Neural cell (in vitro differentiated cells): ENCODE data around the gene CPNE5. TPM values are rescaled to one million over a fixed set of nuclear protein-coding genes. Genes with fewer than 3 reads are reported as not detected.
"Not testable (repeated sequence)": the region's sequence is repeated elsewhere in the genome, so short reads cannot be mapped to it uniquely, and the experiment has no call there.

ENCODE experiments used
- H2AFZ ChIP-seq: fragments of 200-600, 300-800 bp; sonication (generic), shearing (Covaris generic); 2 replicates; pipeline ENCODE4 v1.6.0; 2014; ENCODE audit warnings: low read depth, mild to moderate bottlenecking, antibody characterized with exemption, low read length, moderate library complexity
- H3F3A ChIP-seq: fragments of 200-600 bp; shearing (Covaris generic); 2 replicates; pipeline ENCODE4 v1.6.1; 2016; ENCODE audit warnings: mild to moderate bottlenecking, moderate library complexity, mixed read lengths, antibody characterized with exemption, low read length; ENCODE audit not compliant: insufficient read depth, poor library complexity, severe bottlenecking
- H3K27ac ChIP-seq: fragments of 200-600, 300-800 bp; sonication (generic), shearing (Covaris generic); 2 replicates; pipeline ENCODE4 v1.5.1; 2014; ENCODE audit warnings: mild to moderate bottlenecking, low read length, moderate library complexity
- H3K27me3 ChIP-seq: fragments of 300-800, 200-600 bp; sonication (generic), shearing (Covaris generic); 2 replicates; pipeline ENCODE4 v1.6.0; 2014; ENCODE audit warnings: mild to moderate bottlenecking, low read depth, low read length, moderate library complexity; ENCODE audit not compliant: insufficient read depth
- H3K36me3 ChIP-seq: fragments of 300-800, 200-600 bp; sonication (generic), shearing (Covaris generic); 2 replicates; pipeline ENCODE4 v1.5.1; 2014; ENCODE audit warnings: mild to moderate bottlenecking, antibody characterized with exemption, low read length, moderate library complexity; ENCODE audit not compliant: insufficient read depth
- H3K4me2 ChIP-seq: fragments of 300-800, 200-600 bp; sonication (generic), shearing (Covaris generic); 2 replicates; pipeline ENCODE4 v1.6.0; 2014; ENCODE audit warnings: mild to moderate bottlenecking, low read length
- H3K4me3 ChIP-seq: fragments of 300-800, 200-600 bp; sonication (generic), shearing (Covaris generic); 2 replicates; pipeline ENCODE4 v1.5.1; 2014; ENCODE audit warnings: mild to moderate bottlenecking, low read length, moderate library complexity
- H3K79me2 ChIP-seq: fragments of 200-600 bp; shearing (Covaris generic); replicated peaks from 2 replicates; pipeline ENCODE4 v1.6.0; 2014; ENCODE audit warnings: mild to moderate bottlenecking, low read length, moderate library complexity; ENCODE audit not compliant: insufficient read depth
- H3K9ac ChIP-seq: fragments of 300-800, 200-600 bp; sonication (generic), shearing (Covaris generic); 2 replicates; pipeline ENCODE4 v1.6.1; 2016; ENCODE audit warnings: mild to moderate bottlenecking, low read length, mixed read lengths
- H3K9me2 ChIP-seq: fragments of 200-600 bp; shearing (Covaris generic); 2 replicates; pipeline ENCODE4 v1.6.1; 2016; ENCODE audit warnings: mild to moderate bottlenecking, low read length, mixed read lengths; ENCODE audit not compliant: insufficient read depth
- H3K9me3 ChIP-seq: fragments of 200-600, 300-800 bp; sonication (generic), shearing (Covaris generic); 2 replicates; pipeline ENCODE4 v1.6.1; 2016; ENCODE audit warnings: mild to moderate bottlenecking, mixed run types, low read length, moderate library complexity, mixed read lengths
- H4K20me1 ChIP-seq: fragments of 200-600 bp; shearing (Covaris generic); 2 replicates; pipeline ENCODE4 v1.6.1; 2016; ENCODE audit warnings: mild to moderate bottlenecking, mixed run types; ENCODE audit not compliant: insufficient read depth
- EP300 ChIP-seq: fragments of 450-650 bp; conservative IDR thresholded peaks from 2 replicates; pipeline ENCODE4 v1.6.1; 2014; ENCODE audit warnings: antibody characterized with exemption, mild to moderate bottlenecking, moderate library complexity; ENCODE audit not compliant: poor library complexity, severe bottlenecking
- EZH2 ChIP-seq: fragments of 200-600, 300-800 bp; shearing (Covaris generic), sonication (generic); IDR thresholded peaks from 2 replicates; pipeline ENCODE4 v1.6.1; 2014; ENCODE audit warnings: antibody characterized with exemption, low read length, borderline replicate concordance, mild to moderate bottlenecking; ENCODE audit not compliant: insufficient read depth, poor library complexity, severe bottlenecking
- MXI1 ChIP-seq: fragments of 450-650 bp; conservative IDR thresholded peaks from 2 replicates; pipeline ENCODE4 v1.6.1; 2014; ENCODE audit warnings: antibody characterized with exemption, mild to moderate bottlenecking; ENCODE audit not compliant: poor library complexity, severe bottlenecking
- POLR2AphosphoS5 ChIP-seq: IDR thresholded peaks from 2 replicates; pipeline ENCODE4 v1.6.1; 2012
- RAD21 ChIP-seq: fragments of 450-650 bp; conservative IDR thresholded peaks from 2 replicates; pipeline ENCODE4 v1.6.1; 2014; ENCODE audit warnings: antibody characterized with exemption, mild to moderate bottlenecking, moderate library complexity
- SMC3 ChIP-seq: fragments of 450-650 bp; conservative IDR thresholded peaks from 2 replicates; pipeline ENCODE4 v1.6.1; 2014; ENCODE audit warnings: antibody characterized with exemption, mild to moderate bottlenecking, moderate library complexity; ENCODE audit not compliant: poor library complexity
- TAF1 ChIP-seq: IDR thresholded peaks from 2 replicates; pipeline ENCODE4 v1.6.1; 2012; ENCODE audit warnings: low read depth
- polyA plus RNA-seq: library from polyadenylated mRNA; depleted of rRNA; stranded (reverse); fragments of >200 nt; gene quantifications from 2 replicates; pipeline ENCODE4 v1.2.3, GENCODE V29; 2014
- TF ChIP-seq, protein P1 (sequence below): IDR thresholded peaks from 2 replicates; pipeline ENCODE4 v1.6.1; 2012; ENCODE audit warnings: borderline replicate concordance
- TF ChIP-seq, protein P2 (sequence below): fragments of 450-650 bp; IDR thresholded peaks from 2 replicates; pipeline ENCODE4 v1.5.1; 2014; ENCODE audit warnings: antibody characterized with exemption, mild to moderate bottlenecking, moderate library complexity; ENCODE audit not compliant: poor library complexity, severe bottlenecking

CPNE5 gene
- polyA plus RNA-seq, 1 donor from 2014 or later = 8.7 TPM

DNA sequence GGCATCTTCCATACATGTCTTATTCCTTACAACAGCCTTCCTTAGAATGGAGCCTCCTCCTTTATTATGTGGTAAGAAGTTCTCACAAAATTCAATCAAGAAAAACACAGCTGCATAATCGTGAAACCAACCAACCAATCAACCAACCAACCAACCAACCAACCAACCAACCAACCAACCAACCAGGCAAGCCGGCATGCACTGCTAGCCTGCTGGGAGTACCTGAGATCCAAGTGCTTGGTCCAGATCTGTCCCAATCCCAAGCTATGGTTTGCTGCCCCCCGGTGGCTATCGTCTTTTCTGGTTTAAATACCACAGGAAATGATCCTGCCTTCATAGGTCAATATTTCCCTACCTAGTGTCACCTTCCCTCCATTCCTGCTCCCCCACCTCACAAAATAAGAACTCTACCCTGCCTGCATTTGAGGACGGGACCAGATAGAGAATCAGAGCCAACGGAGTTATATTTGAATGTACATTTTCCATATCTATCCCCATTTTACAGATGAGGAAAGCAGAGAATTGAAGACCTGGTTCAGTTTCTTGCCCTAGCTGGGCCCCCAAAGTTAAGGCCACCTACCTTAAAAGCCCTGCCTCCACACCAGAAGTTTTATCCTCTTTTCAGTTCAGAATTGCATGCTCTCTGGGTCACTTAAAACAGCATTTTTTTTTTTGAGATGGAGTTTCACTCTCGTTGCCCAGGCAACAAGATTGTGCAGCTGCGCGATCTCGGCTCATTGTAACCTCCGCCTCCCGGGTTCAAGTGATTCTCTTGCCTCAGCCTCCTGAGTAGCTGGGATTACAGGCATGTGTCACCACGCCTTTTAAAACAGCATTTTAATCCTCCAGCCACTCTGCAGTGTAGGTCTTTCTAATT, 114.5 kb downstream of the CPNE5 start:
- no peak for TF ChIP-seq EP300
- TF ChIP-seq RAD21 = peak; percentile 23
- TF ChIP-seq TAF1 = no peak
- no peak for TF ChIP-seq SMC3
- H3K9ac ChIP-seq = no peak overlapping the region
- no peaks in the 10 kb centered on the region for H3K79me2 ChIP-seq
- no peak overlapping the region for H3K4me2 ChIP-seq
- no peaks in the 10 kb centered on the region for H3K36me3 ChIP-seq
- H2AFZ ChIP-seq = no peak overlapping the region
- no peaks in the 10 kb centered on the region for H3K9me2 ChIP-seq
- no peaks in the 10 kb centered on the region for H4K20me1 ChIP-seq
- no peaks in the 10 kb centered on the region for H3F3A ChIP-seq
- no peak overlapping the region for H3K27ac ChIP-seq
- H3K27me3 ChIP-seq = no peaks in the 10 kb centered on the region
- H3K9me3 ChIP-seq = no peaks in the 10 kb centered on the region
- H3K4me3 ChIP-seq = no peak overlapping the region

DNA sequence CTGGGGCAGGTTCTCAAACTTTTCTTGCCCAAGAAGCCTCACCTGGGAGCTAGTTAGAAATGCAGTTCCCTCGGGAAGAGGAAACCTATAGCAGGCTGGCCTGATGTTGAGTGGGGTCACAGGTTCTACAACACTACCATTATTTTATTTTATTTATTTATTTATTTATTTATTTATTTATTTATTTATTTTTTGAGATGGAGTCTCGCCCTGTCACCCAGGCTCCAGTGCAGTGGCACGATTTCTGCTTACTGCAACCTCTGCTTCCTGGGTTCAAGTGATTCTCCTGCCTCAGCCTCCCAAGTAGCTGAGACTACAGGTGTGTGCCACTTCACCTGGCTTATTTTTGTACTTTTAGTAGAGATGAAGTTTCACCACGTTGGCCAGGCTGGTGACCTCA, 115.3 kb downstream of the CPNE5 start:
- H3K9me2 ChIP-seq = not testable (repeated sequence)

DNA sequence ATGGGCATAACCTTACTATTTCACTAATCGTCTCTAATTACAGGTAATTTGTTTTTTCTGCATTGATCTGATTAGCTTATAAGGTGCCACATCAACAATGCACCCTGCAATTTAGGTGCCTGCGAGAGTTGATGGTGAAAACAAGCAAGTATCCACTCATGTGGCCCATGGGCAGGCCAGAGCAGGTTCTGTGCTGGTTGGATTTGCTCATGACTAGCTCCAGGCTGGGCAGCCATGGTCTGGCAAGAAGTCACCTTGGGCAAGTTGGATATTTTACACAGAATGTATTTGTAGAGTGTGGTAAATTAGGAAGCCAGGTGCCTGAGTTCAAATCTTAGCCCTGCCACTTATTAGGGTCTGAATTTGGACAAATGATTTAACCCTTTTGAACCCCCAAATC, 116.4 kb downstream of the CPNE5 start:
- no peaks in the 10 kb centered on the region for H3K79me2 ChIP-seq
- TF ChIP-seq EZH2 = no peak
- TF ChIP-seq, protein P1, sequence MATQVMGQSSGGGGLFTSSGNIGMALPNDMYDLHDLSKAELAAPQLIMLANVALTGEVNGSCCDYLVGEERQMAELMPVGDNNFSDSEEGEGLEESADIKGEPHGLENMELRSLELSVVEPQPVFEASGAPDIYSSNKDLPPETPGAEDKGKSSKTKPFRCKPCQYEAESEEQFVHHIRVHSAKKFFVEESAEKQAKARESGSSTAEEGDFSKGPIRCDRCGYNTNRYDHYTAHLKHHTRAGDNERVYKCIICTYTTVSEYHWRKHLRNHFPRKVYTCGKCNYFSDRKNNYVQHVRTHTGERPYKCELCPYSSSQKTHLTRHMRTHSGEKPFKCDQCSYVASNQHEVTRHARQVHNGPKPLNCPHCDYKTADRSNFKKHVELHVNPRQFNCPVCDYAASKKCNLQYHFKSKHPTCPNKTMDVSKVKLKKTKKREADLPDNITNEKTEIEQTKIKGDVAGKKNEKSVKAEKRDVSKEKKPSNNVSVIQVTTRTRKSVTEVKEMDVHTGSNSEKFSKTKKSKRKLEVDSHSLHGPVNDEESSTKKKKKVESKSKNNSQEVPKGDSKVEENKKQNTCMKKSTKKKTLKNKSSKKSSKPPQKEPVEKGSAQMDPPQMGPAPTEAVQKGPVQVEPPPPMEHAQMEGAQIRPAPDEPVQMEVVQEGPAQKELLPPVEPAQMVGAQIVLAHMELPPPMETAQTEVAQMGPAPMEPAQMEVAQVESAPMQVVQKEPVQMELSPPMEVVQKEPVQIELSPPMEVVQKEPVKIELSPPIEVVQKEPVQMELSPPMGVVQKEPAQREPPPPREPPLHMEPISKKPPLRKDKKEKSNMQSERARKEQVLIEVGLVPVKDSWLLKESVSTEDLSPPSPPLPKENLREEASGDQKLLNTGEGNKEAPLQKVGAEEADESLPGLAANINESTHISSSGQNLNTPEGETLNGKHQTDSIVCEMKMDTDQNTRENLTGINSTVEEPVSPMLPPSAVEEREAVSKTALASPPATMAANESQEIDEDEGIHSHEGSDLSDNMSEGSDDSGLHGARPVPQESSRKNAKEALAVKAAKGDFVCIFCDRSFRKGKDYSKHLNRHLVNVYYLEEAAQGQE = no peak
- TF ChIP-seq EP300 = no peak
- TF ChIP-seq MXI1 = no peak
- TF ChIP-seq SMC3 = no peak
- no peak for TF ChIP-seq TAF1
- TF ChIP-seq, protein P2, sequence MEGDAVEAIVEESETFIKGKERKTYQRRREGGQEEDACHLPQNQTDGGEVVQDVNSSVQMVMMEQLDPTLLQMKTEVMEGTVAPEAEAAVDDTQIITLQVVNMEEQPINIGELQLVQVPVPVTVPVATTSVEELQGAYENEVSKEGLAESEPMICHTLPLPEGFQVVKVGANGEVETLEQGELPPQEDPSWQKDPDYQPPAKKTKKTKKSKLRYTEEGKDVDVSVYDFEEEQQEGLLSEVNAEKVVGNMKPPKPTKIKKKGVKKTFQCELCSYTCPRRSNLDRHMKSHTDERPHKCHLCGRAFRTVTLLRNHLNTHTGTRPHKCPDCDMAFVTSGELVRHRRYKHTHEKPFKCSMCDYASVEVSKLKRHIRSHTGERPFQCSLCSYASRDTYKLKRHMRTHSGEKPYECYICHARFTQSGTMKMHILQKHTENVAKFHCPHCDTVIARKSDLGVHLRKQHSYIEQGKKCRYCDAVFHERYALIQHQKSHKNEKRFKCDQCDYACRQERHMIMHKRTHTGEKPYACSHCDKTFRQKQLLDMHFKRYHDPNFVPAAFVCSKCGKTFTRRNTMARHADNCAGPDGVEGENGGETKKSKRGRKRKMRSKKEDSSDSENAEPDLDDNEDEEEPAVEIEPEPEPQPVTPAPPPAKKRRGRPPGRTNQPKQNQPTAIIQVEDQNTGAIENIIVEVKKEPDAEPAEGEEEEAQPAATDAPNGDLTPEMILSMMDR = no peak
- no peak for TF ChIP-seq RAD21
- no peak for TF ChIP-seq POLR2AphosphoS5
- no peaks in the 10 kb centered on the region for H3F3A ChIP-seq
- H3K27ac ChIP-seq = no peak overlapping the region
- H3K36me3 ChIP-seq = no peaks in the 10 kb centered on the region
- no peaks in the 10 kb centered on the region for H4K20me1 ChIP-seq
- H3K27me3 ChIP-seq = no peaks in the 10 kb centered on the region
- H3K9me2 ChIP-seq = no peaks in the 10 kb centered on the region
- H2AFZ ChIP-seq = no peak overlapping the region
- no peak overlapping the region for H3K4me3 ChIP-seq
- H3K4me2 ChIP-seq = no peak overlapping the region
- H3K9me3 ChIP-seq = no peaks in the 10 kb centered on the region
- no peak overlapping the region for H3K9ac ChIP-seq

More for the DNA sequence above, 115.3 kb downstream of the CPNE5 start:
- not testable (repeated sequence) for H3K9ac ChIP-seq, H3K4me2 ChIP-seq, H3K4me3 ChIP-seq, H4K20me1 ChIP-seq, H2AFZ ChIP-seq, H3K27ac ChIP-seq, H3F3A ChIP-seq, H3K79me2 ChIP-seq, H3K9me3 ChIP-seq, H3K27me3 ChIP-seq, H3K36me3 ChIP-seq
